SU-DHL-6 (cell line): ENCODE results near the gene REXO5.

Source experiments
- H2AFZ ChIP-seq: fragments of 200-600 bp; sonication (generic); 2 replicates; pipeline ENCODE4 v1.6.1; 2014; ENCODE audit warnings: low read depth, mild to moderate bottlenecking, moderate library complexity, mixed read lengths, antibody characterized with exemption, low read length; ENCODE audit not compliant: severe bottlenecking
- H3F3A ChIP-seq: fragments of 200-600 bp; shearing (Covaris generic); 2 replicates; pipeline ENCODE4 v1.6.0; 2016; ENCODE audit warnings: antibody characterized with exemption, mild to moderate bottlenecking; ENCODE audit not compliant: insufficient read depth
- H3K27ac ChIP-seq: fragments of 200-600 bp; sonication (generic); 2 replicates; pipeline ENCODE4 v1.5.1; 2016; ENCODE audit warnings: low read depth, mild to moderate bottlenecking, low read length, moderate library complexity, mixed read lengths
- H3K27me3 ChIP-seq: fragments of 200-600 bp; sonication (generic), shearing (Covaris generic); 2 replicates; pipeline ENCODE4 v1.6.0; 2014; ENCODE audit warnings: mild to moderate bottlenecking, low read length
- H3K36me3 ChIP-seq: fragments of 200-600 bp; sonication (generic); 2 replicates; pipeline ENCODE4 v1.6.1; 2014; ENCODE audit warnings: mild to moderate bottlenecking, low read length, mixed read lengths
- H3K4me2 ChIP-seq: fragments of 300-600, 200-600 bp; shearing (Covaris generic), sonication (generic); 2 replicates; pipeline ENCODE4 v1.6.0; 2014; ENCODE audit warnings: low read length, low read depth, mild to moderate bottlenecking; ENCODE audit not compliant: poor library complexity, severe bottlenecking
- H3K4me3 ChIP-seq: fragments of 200-600 bp; sonication (generic); 2 replicates; pipeline ENCODE4 v1.5.1; 2014; ENCODE audit warnings: antibody characterized with exemption, low read length, mild to moderate bottlenecking, mixed read lengths; ENCODE audit not compliant: insufficient read depth, poor library complexity, severe bottlenecking
- H3K79me2 ChIP-seq: fragments of 200-600 bp; sonication (generic); 2 replicates; pipeline ENCODE4 v1.6.1; 2014; ENCODE audit warnings: mild to moderate bottlenecking, low read length, moderate library complexity; ENCODE audit not compliant: insufficient read depth
- H3K9ac ChIP-seq: fragments of 200-600 bp; sonication (generic); 2 replicates; pipeline ENCODE4 v1.7.0; 2014; ENCODE audit warnings: mild to moderate bottlenecking, low read length
- H3K9me2 ChIP-seq: fragments of 200-600 bp; sonication (generic); replicated peaks from 2 replicates; pipeline ENCODE4 v1.6.1; 2014; ENCODE audit warnings: low read length; ENCODE audit not compliant: insufficient read depth
- H3K9me3 ChIP-seq: fragments of 200-600 bp; sonication (generic); 2 replicates; pipeline ENCODE4 v1.6.1; 2014; ENCODE audit warnings: low read length, mixed read lengths; ENCODE audit not compliant: insufficient read depth
- H4K20me1 ChIP-seq: fragments of 200-600 bp; sonication (generic); 2 replicates; pipeline ENCODE4 v1.6.1; 2014; ENCODE audit warnings: low read depth, mild to moderate bottlenecking, antibody characterized with exemption, low read length, moderate library complexity, mixed read lengths
- EZH2phosphoT487 ChIP-seq: fragments of 200-600 bp; sonication (generic), shearing (Covaris generic); conservative IDR thresholded peaks from 2 replicates; pipeline ENCODE4 v1.6.1; 2018; ENCODE audit warnings: mild to moderate bottlenecking, antibody characterized with exemption, low read length, moderate library complexity, mixed read lengths
- TF ChIP-seq, protein P1 (sequence below): fragments of 200-600 bp; sonication (generic); IDR thresholded peaks from one replicate; pipeline ENCODE4 v1.5.1; 2017; ENCODE audit warnings: antibody characterized with exemption, mild to moderate bottlenecking, low read length, moderate library complexity; ENCODE audit not compliant: insufficient read depth, poor library complexity, severe bottlenecking

Gene REXO5

DNA sequence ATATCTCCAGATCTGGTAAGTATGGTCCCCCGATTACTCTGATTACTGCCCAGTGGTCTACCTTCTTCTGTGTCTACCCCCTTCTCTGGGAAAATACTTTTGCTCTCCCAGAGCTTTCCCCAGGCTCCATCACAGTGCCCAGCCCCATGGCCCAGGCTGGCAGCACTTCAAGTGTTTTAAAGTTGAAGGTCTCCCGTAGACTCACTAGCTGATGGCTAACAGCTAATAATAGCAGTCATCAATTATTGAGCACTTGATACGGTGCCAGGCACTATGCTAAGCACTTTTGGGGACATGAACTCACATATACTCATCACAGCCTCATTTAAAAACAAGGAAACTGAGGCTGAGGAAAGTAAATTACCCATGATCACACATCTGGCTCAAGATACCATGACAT, 60.5 kb downstream of the REXO5 start:
- Histone ChIP-seq H3K36me3 (no peaks in the 10 kb centered on the region), H3K27me3 (no peaks in the 10 kb centered on the region), H2AFZ (no peak overlapping the region), H3K4me3 (no peak overlapping the region), H3F3A (no peaks in the 10 kb centered on the region), H3K9me3 (no peaks in the 10 kb centered on the region), H3K9ac (no peak overlapping the region), H3K79me2 (no peaks in the 10 kb centered on the region; the same call in 1 of the 2 replicates), H3K27ac (no peak overlapping the region), H4K20me1 (no peaks in the 10 kb centered on the region), H3K4me2 (no peak overlapping the region), H3K9me2 (no peaks in the 10 kb centered on the region)
- no peak for TF ChIP-seq EZH2phosphoT487
- TF ChIP-seq, protein P1, sequence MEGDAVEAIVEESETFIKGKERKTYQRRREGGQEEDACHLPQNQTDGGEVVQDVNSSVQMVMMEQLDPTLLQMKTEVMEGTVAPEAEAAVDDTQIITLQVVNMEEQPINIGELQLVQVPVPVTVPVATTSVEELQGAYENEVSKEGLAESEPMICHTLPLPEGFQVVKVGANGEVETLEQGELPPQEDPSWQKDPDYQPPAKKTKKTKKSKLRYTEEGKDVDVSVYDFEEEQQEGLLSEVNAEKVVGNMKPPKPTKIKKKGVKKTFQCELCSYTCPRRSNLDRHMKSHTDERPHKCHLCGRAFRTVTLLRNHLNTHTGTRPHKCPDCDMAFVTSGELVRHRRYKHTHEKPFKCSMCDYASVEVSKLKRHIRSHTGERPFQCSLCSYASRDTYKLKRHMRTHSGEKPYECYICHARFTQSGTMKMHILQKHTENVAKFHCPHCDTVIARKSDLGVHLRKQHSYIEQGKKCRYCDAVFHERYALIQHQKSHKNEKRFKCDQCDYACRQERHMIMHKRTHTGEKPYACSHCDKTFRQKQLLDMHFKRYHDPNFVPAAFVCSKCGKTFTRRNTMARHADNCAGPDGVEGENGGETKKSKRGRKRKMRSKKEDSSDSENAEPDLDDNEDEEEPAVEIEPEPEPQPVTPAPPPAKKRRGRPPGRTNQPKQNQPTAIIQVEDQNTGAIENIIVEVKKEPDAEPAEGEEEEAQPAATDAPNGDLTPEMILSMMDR, result no peak

DNA sequence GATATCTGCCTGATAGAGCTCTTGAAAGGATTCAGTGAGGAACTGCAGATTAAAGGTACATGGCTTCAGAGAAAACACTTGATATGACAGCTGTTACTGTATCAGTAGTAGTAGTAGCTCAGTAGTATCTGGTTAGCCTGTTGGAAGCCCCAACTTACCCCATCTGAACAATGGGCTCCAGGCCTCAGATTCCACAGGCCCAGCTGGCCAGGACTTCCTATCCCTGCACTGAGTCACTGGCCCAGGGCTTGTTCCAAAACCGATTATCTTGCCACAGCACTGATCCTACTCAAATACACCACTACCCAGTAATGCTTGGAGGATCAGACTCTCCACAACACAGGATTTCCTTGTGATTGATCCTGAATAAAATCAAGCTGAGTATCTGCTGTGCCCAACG, 61.3 kb downstream of the REXO5 start:
- no peaks in the 10 kb centered on the region; the same call in 1 of the 2 replicates for H3K79me2 ChIP-seq
- no peak overlapping the region for H2AFZ ChIP-seq
- no peak for TF ChIP-seq EZH2phosphoT487
- TF ChIP-seq, protein P1, result no peak
- H3K9ac ChIP-seq, result no peak overlapping the region
- H3F3A ChIP-seq, result no peaks in the 10 kb centered on the region
- no peaks in the 10 kb centered on the region for H3K9me2 ChIP-seq
- H3K4me2 ChIP-seq, result no peak overlapping the region
- H3K9me3 ChIP-seq, result no peaks in the 10 kb centered on the region
- no peaks in the 10 kb centered on the region for H3K36me3 ChIP-seq
- H3K27ac ChIP-seq, result no peak overlapping the region
- H4K20me1 ChIP-seq, result no peaks in the 10 kb centered on the region
- no peak overlapping the region for H3K4me3 ChIP-seq
- H3K27me3 ChIP-seq, result no peaks in the 10 kb centered on the region

DNA sequence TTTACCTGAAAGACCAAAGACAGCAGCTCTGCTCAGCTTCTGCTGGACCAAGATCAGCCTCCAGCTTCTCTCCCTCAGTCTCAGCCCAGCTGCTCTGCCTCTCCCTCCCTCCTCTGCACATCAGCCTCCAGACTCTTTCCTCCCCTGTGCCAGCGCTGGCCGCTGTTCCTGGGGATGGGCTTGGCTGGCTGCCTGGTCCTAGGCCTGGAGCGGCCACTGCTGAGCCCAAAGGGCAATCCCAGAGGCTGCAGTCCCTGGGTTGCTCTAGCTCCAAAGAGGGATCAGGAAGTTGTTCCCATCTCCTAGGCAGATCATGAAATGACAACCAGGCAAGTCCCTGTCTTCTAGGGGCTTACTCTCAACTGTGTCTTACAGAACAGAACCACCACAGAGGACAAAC, 62.6 kb downstream of the REXO5 start:
- Histone ChIP-seq H3K36me3 (no peaks in the 10 kb centered on the region), H3K9me3 (no peaks in the 10 kb centered on the region), H3K4me2 (no peak overlapping the region), H3K4me3 (no peak overlapping the region), H3K9ac (no peak overlapping the region), H3K79me2 (no peaks in the 10 kb centered on the region; the same call in 1 of the 2 replicates), H4K20me1 (no peaks in the 10 kb centered on the region), H3K9me2 (no peaks in the 10 kb centered on the region), H3F3A (no peaks in the 10 kb centered on the region), H3K27me3 (no peaks in the 10 kb centered on the region), H3K27ac (no peak overlapping the region), H2AFZ (no peak overlapping the region)
- TF ChIP-seq, protein P1, result no peak
- TF ChIP-seq EZH2phosphoT487, result no peak
